HL-60 (cell line): ENCODE data around the gene TRIM17.

Source experiments
- POLR2AphosphoS5 ChIP-seq: IDR thresholded peaks from 2 replicates; pipeline ENCODE4 v1.6.1; 2012; ENCODE audit warnings: low read depth
- TF ChIP-seq, protein P1 (sequence below): IDR thresholded peaks from one replicate; pipeline ENCODE4 v1.5.1; 2011; ENCODE audit warnings: low read length, control low read depth, inconsistent platforms; ENCODE audit not compliant: insufficient read depth

DNA sequence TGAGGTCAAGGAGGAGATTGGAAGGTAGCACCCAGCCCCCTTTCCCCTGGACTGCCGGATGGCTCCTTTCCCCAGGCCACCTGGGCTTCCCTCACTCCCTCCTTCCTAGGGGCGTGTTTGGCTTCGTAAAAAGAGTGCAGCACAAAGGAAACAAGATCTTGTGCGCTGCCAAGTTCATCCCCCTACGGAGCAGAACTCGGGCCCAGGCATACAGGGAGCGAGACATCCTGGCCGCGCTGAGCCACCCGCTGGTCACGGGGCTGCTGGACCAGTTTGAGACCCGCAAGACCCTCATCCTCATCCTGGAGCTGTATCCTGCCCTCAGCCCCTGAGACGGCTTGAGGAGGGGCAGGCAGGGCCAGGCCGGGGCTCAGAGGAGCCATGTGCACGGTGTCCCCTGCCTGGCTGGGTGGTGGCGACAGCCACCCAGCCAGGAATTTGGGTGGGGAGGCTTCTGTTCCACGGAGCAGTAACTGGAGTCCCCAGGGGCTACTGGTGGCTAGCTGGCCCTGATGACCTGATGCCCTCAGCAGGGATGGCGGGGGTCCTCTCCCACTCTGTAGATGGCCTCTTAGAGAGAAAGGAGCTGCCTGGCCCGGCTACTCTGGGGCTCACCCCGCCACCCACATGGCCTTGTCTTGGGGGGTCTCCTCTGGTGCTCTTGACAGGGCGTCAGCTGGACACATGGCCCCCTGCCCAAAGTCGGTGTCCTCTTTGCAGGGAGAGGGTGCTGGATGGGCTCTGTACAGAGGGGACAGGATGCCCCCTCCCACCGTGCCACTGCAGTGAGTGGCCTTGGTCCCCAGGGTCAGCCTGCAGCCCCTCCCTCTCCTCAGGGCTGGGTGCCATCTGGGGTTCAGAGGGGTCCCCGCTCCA lies 49.6 kb downstream of the TRIM17 start:
- TF ChIP-seq, protein P1, sequence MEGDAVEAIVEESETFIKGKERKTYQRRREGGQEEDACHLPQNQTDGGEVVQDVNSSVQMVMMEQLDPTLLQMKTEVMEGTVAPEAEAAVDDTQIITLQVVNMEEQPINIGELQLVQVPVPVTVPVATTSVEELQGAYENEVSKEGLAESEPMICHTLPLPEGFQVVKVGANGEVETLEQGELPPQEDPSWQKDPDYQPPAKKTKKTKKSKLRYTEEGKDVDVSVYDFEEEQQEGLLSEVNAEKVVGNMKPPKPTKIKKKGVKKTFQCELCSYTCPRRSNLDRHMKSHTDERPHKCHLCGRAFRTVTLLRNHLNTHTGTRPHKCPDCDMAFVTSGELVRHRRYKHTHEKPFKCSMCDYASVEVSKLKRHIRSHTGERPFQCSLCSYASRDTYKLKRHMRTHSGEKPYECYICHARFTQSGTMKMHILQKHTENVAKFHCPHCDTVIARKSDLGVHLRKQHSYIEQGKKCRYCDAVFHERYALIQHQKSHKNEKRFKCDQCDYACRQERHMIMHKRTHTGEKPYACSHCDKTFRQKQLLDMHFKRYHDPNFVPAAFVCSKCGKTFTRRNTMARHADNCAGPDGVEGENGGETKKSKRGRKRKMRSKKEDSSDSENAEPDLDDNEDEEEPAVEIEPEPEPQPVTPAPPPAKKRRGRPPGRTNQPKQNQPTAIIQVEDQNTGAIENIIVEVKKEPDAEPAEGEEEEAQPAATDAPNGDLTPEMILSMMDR: no peak
- no peak for TF ChIP-seq POLR2AphosphoS5
